Skeletal muscle satellite cell (primary cell): ENCODE results near the gene ZC3H14.

ENCODE experiments used
- H3K27me3 ChIP-seq: 2 replicates; pipeline ENCODE4 v1.7.0; 2013; ENCODE audit warnings: low read length; ENCODE audit not compliant: control insufficient read depth, insufficient read depth
- H3K36me3 ChIP-seq: 2 replicates; pipeline ENCODE4 v1.7.0; 2013; ENCODE audit warnings: mild to moderate bottlenecking, control low read depth, low read length; ENCODE audit not compliant: insufficient read depth
- H3K4me1 ChIP-seq: 2 replicates; pipeline ENCODE4 v1.7.0; 2013; ENCODE audit warnings: low read length; ENCODE audit not compliant: control insufficient read depth, insufficient read depth
- H3K4me2 ChIP-seq: 2 replicates; pipeline ENCODE4 v1.7.0; 2013; ENCODE audit warnings: mild to moderate bottlenecking, low read length
- H3K4me3 ChIP-seq: 2 replicates; pipeline ENCODE4 v1.7.0; 2013; ENCODE audit warnings: low read length
- H3K9ac ChIP-seq: 2 replicates; pipeline ENCODE4 v1.7.0; 2013; ENCODE audit warnings: mild to moderate bottlenecking, low read depth, low read length, moderate library complexity
- H3K9me3 ChIP-seq: replicated peaks from 2 replicates; pipeline ENCODE4 v1.7.0; 2013; ENCODE audit warnings: mild to moderate bottlenecking, control low read depth, low read length

The ZC3H14 gene

GRCh38 chr14:88613552-88614010, 50.7 kb downstream of the ZC3H14 start:
- Histone ChIP-seq H3K9ac (peak overlapping the region; percentile 66), H3K36me3 (peaks cover 52% of the 10 kb centered on the region), H3K4me3 (peak overlapping the region; percentile 33), H3K4me1 (peaks cover 41% of the 10 kb centered on the region), H3K27me3 (no peaks in the 10 kb centered on the region), H3K4me2 (peak overlapping the region; percentile 67), H3K9me3 (no peaks in the 10 kb centered on the region)

GRCh38 chr14:88614218-88614907, 51.5 kb downstream of the ZC3H14 start:
- H3K4me3 ChIP-seq, result peak overlapping the region; percentile 33
- H3K36me3 ChIP-seq, result peaks cover 44% of the 10 kb centered on the region
- H3K9ac ChIP-seq, result peak overlapping the region; percentile 66
- H3K4me2 ChIP-seq, result peak overlapping the region; percentile 67
- H3K4me1 ChIP-seq, result peaks cover 41% of the 10 kb centered on the region
- no peaks in the 10 kb centered on the region for H3K9me3 ChIP-seq
- H3K27me3 ChIP-seq, result no peaks in the 10 kb centered on the region

GRCh38 chr14:88616697-88617096, 53.9 kb downstream of the ZC3H14 start:
- Histone ChIP-seq H3K4me2 (no peak overlapping the region), H3K36me3 (peaks cover 21% of the 10 kb centered on the region)

GRCh38 chr14:88617479-88617878, 54.6 kb downstream of the ZC3H14 start:
- Histone ChIP-seq H3K27me3 (no peaks in the 10 kb centered on the region), H3K4me2 (no peak overlapping the region), H3K9ac (no peak overlapping the region), H3K36me3 (peaks cover 14% of the 10 kb centered on the region), H3K9me3 (no peaks in the 10 kb centered on the region), H3K4me1 (peaks cover 28% of the 10 kb centered on the region), H3K4me3 (no peak overlapping the region)

More at GRCh38 chr14:88616697-88617096, 53.9 kb downstream of the ZC3H14 start:
- Histone ChIP-seq H3K9ac (no peak overlapping the region), H3K4me1 (peaks cover 36% of the 10 kb centered on the region), H3K27me3 (no peaks in the 10 kb centered on the region), H3K9me3 (no peaks in the 10 kb centered on the region), H3K4me3 (no peak overlapping the region)

GRCh38 chr14:88618476-88618875, 55.6 kb downstream of the ZC3H14 start:
- Histone ChIP-seq H3K36me3 (peaks cover 14% of the 10 kb centered on the region), H3K27me3 (no peaks in the 10 kb centered on the region), H3K4me1 (peaks cover 18% of the 10 kb centered on the region), H3K4me2 (no peak overlapping the region), H3K4me3 (no peak overlapping the region), H3K9ac (no peak overlapping the region), H3K9me3 (no peaks in the 10 kb centered on the region)

- Histone ChIP-seq H3K36me3 (peaks cover 1% of the 10 kb centered on the region), H3K4me1 (no peaks in the 10 kb centered on the region), H3K4me2 (no peak overlapping the region), H3K4me3 (no peak overlapping the region), H3K27me3 (no peaks in the 10 kb centered on the region), H3K9me3 (no peaks in the 10 kb centered on the region), H3K9ac (no peak overlapping the region)
Observed at GRCh38 chr14:88621100-88621499, 58.3 kb downstream of the ZC3H14 start.

- Histone ChIP-seq H3K4me2 (no peak overlapping the region), H3K9ac (no peak overlapping the region), H3K4me3 (no peak overlapping the region), H3K4me1 (no peaks in the 10 kb centered on the region), H3K9me3 (no peaks in the 10 kb centered on the region), H3K27me3 (no peaks in the 10 kb centered on the region), H3K36me3 (no peaks in the 10 kb centered on the region)
Observed at GRCh38 chr14:88625671-88626070, 62.8 kb downstream of the ZC3H14 start.

- Histone ChIP-seq H3K9ac (no peak overlapping the region), H3K36me3 (no peaks in the 10 kb centered on the region), H3K4me2 (no peak overlapping the region), H3K4me3 (no peak overlapping the region), H3K4me1 (no peaks in the 10 kb centered on the region), H3K9me3 (no peaks in the 10 kb centered on the region), H3K27me3 (no peaks in the 10 kb centered on the region)
Observed at GRCh38 chr14:88628033-88628432, 65.2 kb downstream of the ZC3H14 start.

GRCh38 chr14:88628462-88628861, 65.6 kb downstream of the ZC3H14 start:
- H3K27me3 ChIP-seq, result no peaks in the 10 kb centered on the region
- no peak overlapping the region for H3K4me2 ChIP-seq
- H3K9me3 ChIP-seq, result no peaks in the 10 kb centered on the region
- H3K36me3 ChIP-seq, result no peaks in the 10 kb centered on the region
- no peak overlapping the region for H3K9ac ChIP-seq
- no peaks in the 10 kb centered on the region for H3K4me1 ChIP-seq
- no peak overlapping the region for H3K4me3 ChIP-seq

- Histone ChIP-seq H3K9ac (no peak overlapping the region), H3K4me2 (no peak overlapping the region), H3K9me3 (no peaks in the 10 kb centered on the region), H3K27me3 (no peaks in the 10 kb centered on the region), H3K4me1 (no peaks in the 10 kb centered on the region), H3K36me3 (no peaks in the 10 kb centered on the region), H3K4me3 (no peak overlapping the region)
Observed at GRCh38 chr14:88630565-88630964, 67.7 kb downstream of the ZC3H14 start.

GRCh38 chr14:88631091-88631490, 68.3 kb downstream of the ZC3H14 start:
- Histone ChIP-seq H3K4me1 (no peaks in the 10 kb centered on the region), H3K4me2 (no peak overlapping the region), H3K9me3 (no peaks in the 10 kb centered on the region), H3K36me3 (no peaks in the 10 kb centered on the region), H3K27me3 (no peaks in the 10 kb centered on the region), H3K4me3 (no peak overlapping the region), H3K9ac (no peak overlapping the region)

- H3K9ac ChIP-seq, result no peak overlapping the region
- H3K4me2 ChIP-seq, result no peak overlapping the region
- no peaks in the 10 kb centered on the region for H3K27me3 ChIP-seq
- no peaks in the 10 kb centered on the region for H3K9me3 ChIP-seq
- H3K4me1 ChIP-seq, result no peaks in the 10 kb centered on the region
- H3K4me3 ChIP-seq, result no peak overlapping the region
- H3K36me3 ChIP-seq, result no peaks in the 10 kb centered on the region
Observed at GRCh38 chr14:88632512-88632911, 69.7 kb downstream of the ZC3H14 start.
